ENCODE measurements around the gene METAP1D.

Gene METAP1D

GRCh38 chr2:172094294-172095145, 94.8 kb downstream of the METAP1D start:
- DNase-seq = peak; percentile 87

- DNase-seq = peak; percentile 79
Observed at GRCh38 chr2:172095146-172095904, 95.6 kb downstream of the METAP1D start.

- DNase-seq = peak; percentile 62
Observed at GRCh38 chr2:172095905-172096625, 96.3 kb downstream of the METAP1D start.

GRCh38 chr2:172096626-172097547, 97.1 kb downstream of the METAP1D start:
- peak; percentile 79 for DNase-seq

- DNase-seq = peak; percentile 30
Observed at GRCh38 chr2:172097557-172098131, 97.9 kb downstream of the METAP1D start.

GRCh38 chr2:172098287-172098649, 98.5 kb downstream of the METAP1D start:
- no peak for DNase-seq

- peak; percentile 70 for DNase-seq
Observed at GRCh38 chr2:172098650-172099471, 99.1 kb downstream of the METAP1D start.

- no peak for DNase-seq
Observed at GRCh38 chr2:172099472-172100079, 99.8 kb downstream of the METAP1D start.

- DNase-seq = peak; percentile 50
Observed at GRCh38 chr2:172100080-172100934, 100.6 kb downstream of the METAP1D start.

- peak; percentile 86 for DNase-seq
Observed at GRCh38 chr2:172100935-172101820, 101.4 kb downstream of the METAP1D start.

GRCh38 chr2:172101821-172102390, 102.2 kb downstream of the METAP1D start:
- DNase-seq = no peak

- peak; percentile 97 for DNase-seq
Observed at GRCh38 chr2:172102391-172103359, 102.9 kb downstream of the METAP1D start, which contains the start of gene DLX2. Gene DLX2 (minus strand): TSS chr2:172102900. CDS start chr2:172102538, 362 bp downstream.

- peak; percentile 83 for DNase-seq
Observed at GRCh38 chr2:172103471-172104272, 103.9 kb downstream of the METAP1D start.

GRCh38 chr2:172105471-172106107, 105.8 kb downstream of the METAP1D start:
- no peak for DNase-seq
